NCI-H1048 (cell line): ENCODE data around the gene SMIM27.

Experiments
- DNase-seq: peaks from one replicate; lab custom pipeline; 2025; lab: John Stamatoyannopoulos, UW

Gene SMIM27

GRCh38 chr9:32554591-32554990 lies 2.5 kb downstream of the SMIM27 start:
- DNase-seq = no peak

GRCh38 chr9:32558408-32558934 lies 6.3 kb downstream of the SMIM27 start:
- DNase-seq = no peak

- DNase-seq = no peak
These were observed 13.8 kb downstream of the SMIM27 start for GRCh38 chr9:32565967-32566366.

- DNase-seq = no peak
These were observed 14.6 kb downstream of the SMIM27 start for GRCh38 chr9:32566770-32567169.

- DNase-seq = no peak
These were observed 18.1 kb downstream of the SMIM27 start for GRCh38 chr9:32570262-32570661.

GRCh38 chr9:32571969-32572899 lies 20.1 kb downstream of the SMIM27 start:
- DNase-seq = no peak

- DNase-seq = peak; percentile 88
These were observed 20.9 kb downstream of the SMIM27 start, which contains the start of gene NDUFB6 for GRCh38 chr9:32572900-32573523. Gene NDUFB6 (minus strand): TSS chr9:32573159. CDS start chr9:32573060, 99 bp downstream.

- no peak for DNase-seq
These were observed 21.7 kb downstream of the SMIM27 start for GRCh38 chr9:32573821-32574220.

- no peak for DNase-seq
These were observed 22.7 kb downstream of the SMIM27 start for GRCh38 chr9:32574858-32575257.

GRCh38 chr9:32577316-32577715 lies 25.2 kb downstream of the SMIM27 start:
- DNase-seq = no peak

GRCh38 chr9:32578976-32579375 lies 26.8 kb downstream of the SMIM27 start:
- no peak for DNase-seq

GRCh38 chr9:32579706-32580331 lies 27.7 kb downstream of the SMIM27 start:
- no peak for DNase-seq

- DNase-seq = no peak
These were observed 28.6 kb downstream of the SMIM27 start for GRCh38 chr9:32580631-32581300.

GRCh38 chr9:32581512-32582143 lies 29.5 kb downstream of the SMIM27 start:
- DNase-seq = no peak

GRCh38 chr9:32584784-32585183 lies 32.7 kb downstream of the SMIM27 start:
- DNase-seq = no peak

GRCh38 chr9:32587901-32588300 lies 35.8 kb downstream of the SMIM27 start:
- DNase-seq = no peak

GRCh38 chr9:32589083-32589723 lies 37.1 kb downstream of the SMIM27 start:
- DNase-seq = no peak

- DNase-seq = no peak
These were observed 38.3 kb downstream of the SMIM27 start for GRCh38 chr9:32590476-32590875.

GRCh38 chr9:32590898-32591297 lies 38.8 kb downstream of the SMIM27 start:
- DNase-seq = no peak

- no peak for DNase-seq
These were observed 44.2 kb downstream of the SMIM27 start for GRCh38 chr9:32596096-32596865.
